ENCODE data around the gene ARRDC2. TPM values are rescaled to one million over a fixed set of nuclear protein-coding genes. Genes with fewer than 3 reads are reported as not detected.
A peak's percentile ranks its signal among the peaks of the same experiment; 100 is the strongest.

ARRDC2 gene
- total RNA-seq, 1 experiment from 2014 or later = 9.2 TPM

DNA sequence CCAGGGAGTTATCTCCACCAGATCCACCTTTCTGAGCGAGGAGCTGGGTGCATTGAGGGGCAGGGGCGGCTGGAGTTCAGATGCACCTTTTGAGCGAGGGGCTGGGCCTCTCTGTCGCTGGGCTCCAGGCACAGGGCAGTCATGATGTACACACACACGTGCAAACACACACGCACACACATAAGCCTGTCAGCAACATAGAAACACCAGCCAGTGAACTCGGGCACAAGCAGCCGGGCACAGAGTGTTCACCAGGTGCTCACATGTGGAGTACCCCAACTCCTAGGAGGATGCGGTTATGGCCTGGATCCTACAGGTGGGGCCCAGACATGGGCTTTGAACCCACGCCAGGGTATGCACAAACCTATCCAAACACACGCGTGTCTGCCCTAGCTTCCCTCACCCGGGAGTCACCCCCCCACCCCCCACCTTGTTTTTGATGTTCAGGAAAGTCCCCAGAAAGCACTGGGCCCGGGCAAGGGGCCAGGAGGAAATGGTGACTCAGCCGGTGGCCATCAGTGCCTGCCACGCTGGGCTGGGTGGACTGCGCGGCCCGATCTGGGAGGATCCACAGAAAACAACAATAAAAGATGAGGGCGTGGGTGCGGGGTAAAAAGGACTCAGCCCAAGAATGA is 13.3 kb downstream of the ARRDC2 start (continued):
- TF ChIP-seq ZNF425 (CRISPR knock-in tag; conservative IDR thresholded peaks at IDR 0.05) (no peak), ZNF416 (CRISPR knock-in tag; IDR thresholded peaks at IDR 0.05) (no peak)

DNA sequence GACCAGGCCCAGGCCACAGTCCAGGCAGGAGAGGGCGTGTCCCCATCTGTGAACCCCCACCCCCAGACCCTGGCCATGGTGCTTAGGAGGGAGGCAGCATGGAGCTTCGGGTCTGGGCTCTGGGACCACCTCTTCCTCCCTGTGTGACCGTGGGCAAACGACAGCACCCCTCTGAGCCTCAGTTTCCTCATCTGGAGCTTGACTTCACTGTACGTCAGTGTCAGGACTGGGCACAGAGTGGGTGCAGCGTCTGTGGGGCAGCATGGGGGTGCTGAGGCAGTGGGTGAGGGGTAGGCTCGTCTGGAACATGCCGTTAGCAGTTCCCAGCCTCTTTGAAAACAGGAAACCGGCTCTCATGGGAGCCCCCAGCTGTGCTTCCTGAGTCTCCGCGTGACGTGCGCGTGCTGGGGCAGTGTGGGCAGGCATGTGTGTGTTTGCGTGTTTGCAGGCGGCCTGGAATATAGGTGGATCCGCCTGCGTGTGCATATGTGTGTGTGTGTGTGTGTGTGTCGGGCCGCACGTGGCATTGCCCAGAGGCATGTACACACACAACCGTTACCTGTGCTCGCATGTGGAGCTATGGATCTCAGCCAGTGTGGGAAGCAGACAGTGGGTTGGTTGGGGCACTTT is 15.8 kb downstream of the ARRDC2 start:
- H3K4me3 Mint-ChIP-seq = no peak overlapping the region
- peaks cover 13% of the 10 kb centered on the region for H3K4me1 Mint-ChIP-seq
- POLR2A ChIA-PET = no interaction called here
- H3K27me3 Mint-ChIP-seq (ENCODE audit: low read depth) = no peaks in the 10 kb centered on the region; the same call in 1 of the 2 replicates
- H3K36me3 Mint-ChIP-seq = no peaks in the 10 kb centered on the region
- CTCF ChIA-PET = interaction anchor here (1.1 kb wide), 1 partner anchor 26 kb away, joined by 4 read pairs; no protein-coding TSS in a partner anchor
- 0 out of 2 replicates have a peak, but pooled peaks cover 4% of the 10 kb centered on the region for H3K9me3 Mint-ChIP-seq
- peak overlapping the region; percentile 24; the same call in 1 of the 2 replicates for H3K27ac Mint-ChIP-seq
- DNase-seq (ENCODE audit: low spot score) (no peak), ATAC-seq (no peak)
- no peak for TF ChIP-seq JUN (CRISPR knock-in tag; IDR thresholded peaks at IDR 0.05)
- TF ChIP-seq FOXK1 (CRISPR knock-in tag; IDR thresholded peaks at IDR 0.05) = no peak
- no peak for TF ChIP-seq ATF2 (CRISPR knock-in tag; IDR thresholded peaks at IDR 0.05; ENCODE audit: borderline replicate concordance, low read depth)
- TF ChIP-seq ARID4B (CRISPR knock-in tag; IDR thresholded peaks at IDR 0.05; ENCODE audit: borderline replicate concordance) = no peak

- peaks cover 11% of the 10 kb centered on the region for H3K4me1 Mint-ChIP-seq
- H3K4me3 Mint-ChIP-seq = no peak overlapping the region
- H3K27ac Mint-ChIP-seq = no peak overlapping the region
- ChIA-PET POLR2A (no interaction called here), CTCF (no interaction called here)
- no peaks in the 10 kb centered on the region; the same call in 1 of the 2 replicates for H3K27me3 Mint-ChIP-seq (ENCODE audit: low read depth)
- H3K9me3 Mint-ChIP-seq = 0 out of 2 replicates have a peak, but pooled peaks cover 3% of the 10 kb centered on the region
- H3K36me3 Mint-ChIP-seq = no peaks in the 10 kb centered on the region
- ATAC-seq = no peak
- TF ChIP-seq E2F5 (CRISPR knock-in tag; IDR thresholded peaks at IDR 0.05) = no peak
- TF ChIP-seq CREM (CRISPR knock-in tag; IDR thresholded peaks at IDR 0.05) = no peak
- no peak for TF ChIP-seq ZNF423 (CRISPR knock-in tag; IDR thresholded peaks at IDR 0.05)
- TF ChIP-seq EMX1 (CRISPR knock-in tag; IDR thresholded peaks at IDR 0.05) = no peak
- TF ChIP-seq, protein P1, sequence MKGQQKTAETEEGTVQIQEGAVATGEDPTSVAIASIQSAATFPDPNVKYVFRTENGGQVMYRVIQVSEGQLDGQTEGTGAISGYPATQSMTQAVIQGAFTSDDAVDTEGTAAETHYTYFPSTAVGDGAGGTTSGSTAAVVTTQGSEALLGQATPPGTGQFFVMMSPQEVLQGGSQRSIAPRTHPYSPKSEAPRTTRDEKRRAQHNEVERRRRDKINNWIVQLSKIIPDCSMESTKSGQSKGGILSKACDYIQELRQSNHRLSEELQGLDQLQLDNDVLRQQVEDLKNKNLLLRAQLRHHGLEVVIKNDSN (CRISPR knock-in tag; IDR thresholded peaks at IDR 0.05) = no peak
- no peak for TF ChIP-seq RORB (CRISPR knock-in tag; IDR thresholded peaks at IDR 0.05)
- DNase-seq (ENCODE audit: low spot score) = no peak
These were observed 19.2 kb downstream of the ARRDC2 start for GRCh38 chr19:18027151-18027550.

All from WTC11 (cell line).